Left lung (tissue), 10 donors: ENCODE measurements around the gene FAM151B. TPM values are rescaled to one million over a fixed set of nuclear protein-coding genes. Genes with fewer than 3 reads are reported as not detected.

Source experiments
- ATAC-seq: fragments of 200-7000 bp; cut with Tn5 transposase; one replicate; pipeline ENCODE4 v1.9.1; 2020; ENCODE audit warnings: moderate library complexity
- DNase-seq, 4 donors: peaks; one replicate each; pipeline ENCODE4 v3.0.0-alpha.2; 2013 to 2020
- H3K27ac ChIP-seq, 2 donors: fragments of 200-600 bp; sonication (generic) in 1 of 2; one replicate each; pipeline versions ENCODE4 v1.5.0 to v1.8.0; 2020 to 2021
- H3K27me3 ChIP-seq, 2 donors: fragments of 200-600 bp; sonication (generic) in 1 of 2; one replicate each; pipeline versions ENCODE4 v1.5.0 to v1.8.0; 2020 to 2021
- H3K36me3 ChIP-seq, 2 donors: fragments of 200-600 bp; sonication (generic) in 1 of 2; one replicate each; pipeline versions ENCODE4 v1.5.0 to v1.8.0; 2020 to 2021
- H3K4me1 ChIP-seq, 2 donors: fragments of 200-600 bp; one replicate each; pipeline ENCODE4 v1.8.0; 2021
- H3K4me3 ChIP-seq, 2 donors: fragments of 200-600 bp; sonication (generic) in 1 of 2; one replicate each; pipeline versions ENCODE4 v1.5.0 to v1.8.0; 2020 to 2021; ENCODE audit warnings: mild to moderate bottlenecking in 1 of 2
- H3K9me3 ChIP-seq, 2 donors: fragments of 200-600 bp; sonication (generic) in 1 of 2; one replicate each; pipeline versions ENCODE4 v1.5.0 to v1.8.0; 2020 to 2021
- CTCF ChIP-seq, 2 donors: fragments of 200-600 bp; sonication (generic) in 1 of 2; IDR thresholded peaks; one replicate each; pipeline versions ENCODE4 v1.5.0 to v1.8.0; 2021; ENCODE audit warnings: antibody characterized with exemption in 2 of 2
- intact Hi-C, 2 donors: fragments of 100-400 bp; cut with DNase I; formaldehyde crosslinking; loops; one replicate each; pipeline versions ENCODE4 v1.11.2 to v1.14.2; 2022
- polyA plus RNA-seq, 6 donors: library from polyadenylated mRNA; unstranded; fragments of 120-200 nt; gene quantifications; one replicate each; pipeline ENCODE4 v1.2.1, GENCODE V29; 2013; ENCODE audit not compliant: insufficient read length in 6 of 6
- total RNA-seq, 2 donors: library from RNA; stranded (reverse); fragmentation: NEBNext Ultra II Directional; extraction: Animal tissue kit (Norgen Biotek cat#: 25700); gene quantifications; one replicate each; pipeline ENCODE4 v1.2.1, GENCODE V29; 2021
- donor health status: DM: no; HTN: yes; CAD: no.
- donor health status: DM: no; HTN: no; CAD: no.

The FAM151B gene
- total and polyA plus RNA-seq, 8 donors = 2.6 to 4.7 (median 3.0) TPM

- H3K27ac ChIP-seq = no peak overlapping the region
- no peak overlapping the region for H3K4me3 ChIP-seq
- DNase-seq = no peak
- TF ChIP-seq CTCF (IDR thresholded peaks at IDR 0.05) = no peak
- intact Hi-C loops = no loop called here
- no peaks in the 10 kb centered on the region for H3K36me3 ChIP-seq
- no peaks in the 10 kb centered on the region for H3K4me1 ChIP-seq
- H3K27me3 ChIP-seq = peaks cover 9 to 40% of the 10 kb centered on the region in 2 donors
- ATAC-seq = no peak
- H3K9me3 ChIP-seq = no peaks in the 10 kb centered on the region
These were observed 67.2 kb downstream of the FAM151B start for GRCh38 chr5:80555099-80555498.

GRCh38 chr5:80559244-80559643 is 71.3 kb downstream of the FAM151B start:
- H3K27ac ChIP-seq = no peak overlapping the region
- H3K4me1 ChIP-seq = no peaks in the 10 kb centered on the region
- H3K36me3 ChIP-seq = no peaks in the 10 kb centered on the region
- no peaks in the 10 kb centered on the region for H3K9me3 ChIP-seq
- no peak for TF ChIP-seq CTCF (IDR thresholded peaks at IDR 0.05)
- no peak for ATAC-seq
- DNase-seq = no peak
- peaks cover 12 to 48% of the 10 kb centered on the region in 2 donors for H3K27me3 ChIP-seq
- no peak overlapping the region for H3K4me3 ChIP-seq
- intact Hi-C loops = no loop called here

- Histone ChIP-seq H3K9me3 (no peaks in the 10 kb centered on the region), H3K4me1 (peaks cover 5 to 14% of the 10 kb centered on the region in 2 donors), H3K27ac (no peak overlapping the region), H3K4me3 (no peak overlapping the region), H3K27me3 (peaks cover 18 to 65% of the 10 kb centered on the region in 2 donors), H3K36me3 (no peaks in the 10 kb centered on the region)
- no peak for ATAC-seq
- TF ChIP-seq CTCF (IDR thresholded peaks at IDR 0.05) = no peak
- intact Hi-C loops = no loop called here
- DNase-seq = no peak
These were observed 77.4 kb downstream of the FAM151B start for GRCh38 chr5:80565330-80565729.

GRCh38 chr5:80566711-80567259 is 78.9 kb downstream of the FAM151B start:
- H3K27ac ChIP-seq = no peak overlapping the region
- H3K9me3 ChIP-seq = no peaks in the 10 kb centered on the region
- H3K27me3 ChIP-seq = peaks cover 27 to 80% of the 10 kb centered on the region in 2 donors
- ATAC-seq (no peak), DNase-seq (no peak)
- no peak for TF ChIP-seq CTCF (IDR thresholded peaks at IDR 0.05)
- intact Hi-C loops = no loop called here
- H3K4me1 ChIP-seq = peaks cover 5 to 14% of the 10 kb centered on the region in 2 donors
- no peaks in the 10 kb centered on the region for H3K36me3 ChIP-seq
- H3K4me3 ChIP-seq = no peak overlapping the region

- intact Hi-C loops = no loop called here
- Histone ChIP-seq H3K4me3 (no peak overlapping the region), H3K27me3 (peaks cover 24 to 87% of the 10 kb centered on the region in 2 donors), H3K9me3 (no peaks in the 10 kb centered on the region), H3K27ac (no peak overlapping the region), H3K36me3 (no peaks in the 10 kb centered on the region), H3K4me1 (peaks cover 5 to 14% of the 10 kb centered on the region in 2 donors)
- ATAC-seq = no peak
- DNase-seq = no peak
- TF ChIP-seq CTCF (IDR thresholded peaks at IDR 0.05) = no peak
These were observed 80.4 kb downstream of the FAM151B start for GRCh38 chr5:80568251-80568650.
